Measurements from ENCODE around the gene TTC33. TPM values are rescaled to one million over a fixed set of nuclear protein-coding genes. Genes with fewer than 3 reads are reported as not detected.

TTC33 gene
- total and polyA plus RNA-seq, 4 donors = 5.3 to 30.5 (median 7.8) TPM

- no peak for TF ChIP-seq CTCF (IDR thresholded peaks at IDR 0.05; ENCODE audit: control extremely low read depth, extremely low read depth)
- Histone ChIP-seq H3K4me1 (ENCODE audit: control insufficient read depth in 5 of 5, insufficient read depth in 5 of 5, low read length in 5 of 5) (no peaks in the 10 kb centered on the region), H3K27me3 (ENCODE audit: control insufficient read depth in 3 of 3, insufficient read depth in 3 of 3, low read length in 2 of 3) (no peaks in the 10 kb centered on the region), H3K9me3 (ENCODE audit: control insufficient read depth in 4 of 4, insufficient read depth in 3 of 4, low read length in 3 of 4) (peaks cover 0 to 4% (median under 1%) of the 10 kb centered on the region in 4 donors), H3K27ac (ENCODE audit: low read depth in 1 of 2, low read length in 1 of 2) (no peak overlapping the region), H3K9ac (ENCODE audit: insufficient read depth in 1 of 2, low read length in 2 of 2) (no peak overlapping the region), H3K4me3 (no peak overlapping the region), H3K36me3 (ENCODE audit: control insufficient read depth in 4 of 4, insufficient read depth in 4 of 4, low read length in 4 of 4) (no peaks in the 10 kb centered on the region)
- no peak for ATAC-seq (ENCODE audit: insufficient read depth, low FRiP score)
- DNase-seq = no peak
- WGBS, 2 donors = 75 to 93% methylated on average over 3 of the region's 3 CpGs
Observed at GRCh38 chr5:40634154-40634553, 121.6 kb downstream of the TTC33 start.

- no peak for ATAC-seq (ENCODE audit: insufficient read depth, low FRiP score)
Observed at GRCh38 chr5:40631236-40631635, 124.5 kb downstream of the TTC33 start.

GRCh38 chr5:40630126-40630525 is 125.6 kb downstream of the TTC33 start:
- H3K36me3 ChIP-seq (ENCODE audit: control insufficient read depth in 4 of 4, insufficient read depth in 4 of 4, low read length in 4 of 4) = no peaks in the 10 kb centered on the region
- H3K4me3 ChIP-seq = no peak overlapping the region
- no peak for ATAC-seq (ENCODE audit: insufficient read depth, low FRiP score)
- H3K4me1 ChIP-seq (ENCODE audit: control insufficient read depth in 5 of 5, insufficient read depth in 5 of 5, low read length in 5 of 5) = no peaks in the 10 kb centered on the region
- H3K9me3 ChIP-seq (ENCODE audit: control insufficient read depth in 4 of 4, insufficient read depth in 3 of 4, low read length in 3 of 4) = peaks cover 0 to 4% (median under 1%) of the 10 kb centered on the region in 4 donors
- DNase-seq = no peak
- H3K9ac ChIP-seq (ENCODE audit: insufficient read depth in 1 of 2, low read length in 2 of 2) = no peak overlapping the region
- no peak for TF ChIP-seq CTCF (IDR thresholded peaks at IDR 0.05; ENCODE audit: control extremely low read depth, extremely low read depth)
- no peaks in the 10 kb centered on the region for H3K27me3 ChIP-seq (ENCODE audit: control insufficient read depth in 3 of 3, insufficient read depth in 3 of 3, low read length in 2 of 3)
- H3K27ac ChIP-seq (ENCODE audit: low read depth in 1 of 2, low read length in 1 of 2) = no peak overlapping the region

More at GRCh38 chr5:40631236-40631635, 124.5 kb downstream of the TTC33 start:
- no peaks in the 10 kb centered on the region for H3K36me3 ChIP-seq (ENCODE audit: control insufficient read depth in 4 of 4, insufficient read depth in 4 of 4, low read length in 4 of 4)
- H3K4me3 ChIP-seq = no peak overlapping the region
- no peaks in the 10 kb centered on the region for H3K4me1 ChIP-seq (ENCODE audit: control insufficient read depth in 5 of 5, insufficient read depth in 5 of 5, low read length in 5 of 5)
- H3K27me3 ChIP-seq (ENCODE audit: control insufficient read depth in 3 of 3, insufficient read depth in 3 of 3, low read length in 2 of 3) = no peaks in the 10 kb centered on the region
- WGBS, 2 donors = 80 to 91% methylated on average over 7 of the region's 7 CpGs
- no peak for DNase-seq
- TF ChIP-seq CTCF (IDR thresholded peaks at IDR 0.05; ENCODE audit: control extremely low read depth, extremely low read depth) = no peak
- no peak overlapping the region for H3K9ac ChIP-seq (ENCODE audit: insufficient read depth in 1 of 2, low read length in 2 of 2)
- no peak overlapping the region for H3K27ac ChIP-seq (ENCODE audit: low read depth in 1 of 2, low read length in 1 of 2)
- H3K9me3 ChIP-seq (ENCODE audit: control insufficient read depth in 4 of 4, insufficient read depth in 3 of 4, low read length in 3 of 4) = peaks cover 0 to 4% (median under 1%) of the 10 kb centered on the region in 4 donors

- Histone ChIP-seq H3K4me1 (ENCODE audit: control insufficient read depth in 5 of 5, insufficient read depth in 5 of 5, low read length in 5 of 5) (no peaks in the 10 kb centered on the region), H3K36me3 (ENCODE audit: control insufficient read depth in 4 of 4, insufficient read depth in 4 of 4, low read length in 4 of 4) (no peaks in the 10 kb centered on the region), H3K9me3 (ENCODE audit: control insufficient read depth in 4 of 4, insufficient read depth in 3 of 4, low read length in 3 of 4) (peaks cover 0 to 4% (median 0%) of the 10 kb centered on the region in 4 donors), H3K27ac (ENCODE audit: low read depth in 1 of 2, low read length in 1 of 2) (no peak overlapping the region), H3K9ac (ENCODE audit: insufficient read depth in 1 of 2, low read length in 2 of 2) (no peak overlapping the region), H3K27me3 (ENCODE audit: control insufficient read depth in 3 of 3, insufficient read depth in 3 of 3, low read length in 2 of 3) (no peaks in the 10 kb centered on the region), H3K4me3 (no peak overlapping the region)
- ATAC-seq (ENCODE audit: insufficient read depth, low FRiP score) (no peak), DNase-seq (no peak)
- TF ChIP-seq CTCF (IDR thresholded peaks at IDR 0.05; ENCODE audit: control extremely low read depth, extremely low read depth) = no peak
- WGBS, 2 donors = 38 to 62% methylated on average over 1 of the region's 1 CpG
Observed at GRCh38 chr5:40628407-40628806, 127.4 kb downstream of the TTC33 start.
